DMS53 (cell line): ENCODE measurements around the gene FGF21.
A peak's percentile ranks its signal among the peaks of the same experiment; 100 is the strongest.
"Not testable (repeated sequence)": the region's sequence is repeated elsewhere in the genome, so short reads cannot be mapped to it uniquely, and the experiment has no call there.

Source experiments
- DNase-seq: peaks from one replicate; lab custom pipeline; 2025; lab: John Stamatoyannopoulos, UW

The FGF21 gene

DNA sequence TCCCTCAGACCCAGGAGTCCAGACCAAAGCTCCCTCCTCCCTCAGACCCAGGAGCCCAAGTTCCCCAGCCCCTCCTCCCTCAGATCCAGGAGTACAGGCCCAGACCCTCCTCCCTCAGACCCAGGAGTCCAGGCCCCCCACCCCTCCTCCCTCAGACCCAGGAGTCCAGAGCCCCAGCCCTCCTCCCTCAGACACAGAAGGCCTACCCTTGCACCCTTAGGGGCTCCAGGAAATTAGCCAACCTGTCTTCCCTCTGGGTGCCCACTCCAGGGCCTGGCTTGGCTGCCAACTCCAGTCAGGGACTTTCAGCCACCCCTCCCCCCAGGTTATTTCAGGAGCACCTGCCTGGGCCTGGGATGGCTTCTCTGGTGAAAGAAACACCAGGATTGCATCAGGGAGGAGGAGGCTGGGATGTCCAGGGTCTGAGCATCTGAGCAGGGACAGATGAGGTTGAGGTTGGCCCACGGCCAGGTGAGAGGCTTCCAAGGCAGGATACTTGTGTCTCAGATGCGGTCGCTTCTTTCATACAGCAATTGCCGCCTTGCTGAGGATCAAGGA lies at the start of gene FGF21:
Gene FGF21, plus strand, starts transcription at position 441 of the 558 bp plus-strand sequence. CDS start 713 bp downstream, outside the sequence.
- DNase-seq, result peak; percentile 71

DNA sequence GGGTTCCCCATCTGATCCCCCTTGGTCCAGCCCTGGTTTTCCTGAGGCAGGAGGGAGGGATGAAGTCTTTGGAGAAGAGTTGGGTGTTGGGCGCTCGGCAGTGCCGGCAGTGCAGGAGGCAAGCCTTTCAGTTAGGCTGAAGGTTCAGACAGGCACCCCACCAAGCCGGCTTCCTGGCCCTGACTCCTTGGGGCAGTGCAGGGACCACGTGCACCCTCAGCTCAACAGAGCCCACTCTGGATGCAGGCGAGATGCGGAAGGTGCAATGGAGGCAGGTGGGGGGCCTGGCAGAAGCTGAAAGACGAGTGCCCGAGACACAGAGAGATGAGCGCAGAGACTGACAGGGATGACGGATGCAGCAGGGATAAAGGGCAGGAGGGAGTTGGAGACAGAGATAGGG lies 46.9 kb upstream of the FGF21 start:
- no peak for DNase-seq

DNA sequence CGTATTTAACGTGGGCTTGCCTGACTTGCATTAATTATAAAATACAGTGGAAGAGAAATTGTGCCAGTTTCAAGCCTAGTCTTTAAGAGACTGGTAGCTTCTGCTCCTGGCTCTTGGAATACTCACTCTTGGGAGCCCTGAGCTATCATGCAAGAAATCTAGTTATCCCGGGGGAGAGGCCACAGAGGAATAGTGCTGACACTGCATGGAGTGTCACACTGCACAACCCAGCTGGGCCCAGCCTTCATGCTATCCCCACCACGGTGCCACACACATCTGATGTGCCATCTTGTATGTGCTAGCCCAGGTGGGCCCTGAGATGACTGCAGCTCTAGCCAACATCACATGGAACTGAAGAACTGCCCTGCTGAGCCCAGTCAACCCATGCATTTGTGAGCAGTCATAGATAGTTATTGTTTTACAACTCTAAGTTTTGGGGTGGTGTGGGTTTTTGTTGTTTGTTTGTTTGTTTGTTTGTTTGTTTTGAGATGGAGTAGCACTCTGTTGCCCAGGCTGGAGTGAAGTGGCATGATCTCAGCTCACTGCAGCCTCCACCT lies 44.1 kb upstream of the FGF21 start:
- DNase-seq, result no peak

DNA sequence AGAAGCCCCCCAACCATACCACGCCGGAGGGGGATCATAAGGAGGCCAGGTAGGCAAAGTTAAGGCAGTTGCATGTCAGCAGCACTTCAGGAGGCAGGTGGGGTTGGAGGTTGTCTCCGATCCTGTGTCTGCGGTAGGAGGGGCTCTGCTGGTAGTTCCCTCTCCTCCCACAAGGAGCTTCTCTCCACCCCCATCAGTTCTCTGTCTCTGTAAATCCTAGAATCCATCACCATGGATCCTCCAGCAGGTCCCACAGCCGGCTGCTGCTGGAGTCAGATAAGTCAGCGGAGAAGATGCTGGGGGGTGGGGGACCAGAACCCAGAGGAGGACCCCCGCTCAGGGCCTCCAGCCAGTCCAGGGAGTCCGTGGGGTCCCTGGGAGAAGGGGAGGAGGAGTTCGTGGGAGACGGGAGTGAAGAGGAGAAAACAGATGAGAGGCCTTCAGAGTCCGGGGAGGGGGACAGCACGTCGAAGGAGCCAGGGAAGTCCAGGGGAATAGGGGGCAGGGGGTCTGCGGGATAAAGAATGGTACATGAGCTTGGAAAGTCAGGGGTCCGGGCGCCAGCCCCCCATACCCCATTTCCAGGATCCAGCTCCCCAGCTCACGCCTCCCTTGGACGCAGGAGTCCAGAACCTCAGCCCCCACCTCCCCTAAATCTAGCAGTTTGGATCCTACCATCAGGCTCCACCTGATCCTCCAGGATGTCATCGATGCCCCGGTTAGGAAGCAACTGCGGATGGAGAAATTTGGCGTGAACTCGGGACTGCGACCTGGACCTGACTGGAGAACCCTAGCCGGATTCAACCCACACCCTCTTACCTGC lies 42.1 kb upstream of the FGF21 start:
- DNase-seq, result peak; percentile 61

DNA sequence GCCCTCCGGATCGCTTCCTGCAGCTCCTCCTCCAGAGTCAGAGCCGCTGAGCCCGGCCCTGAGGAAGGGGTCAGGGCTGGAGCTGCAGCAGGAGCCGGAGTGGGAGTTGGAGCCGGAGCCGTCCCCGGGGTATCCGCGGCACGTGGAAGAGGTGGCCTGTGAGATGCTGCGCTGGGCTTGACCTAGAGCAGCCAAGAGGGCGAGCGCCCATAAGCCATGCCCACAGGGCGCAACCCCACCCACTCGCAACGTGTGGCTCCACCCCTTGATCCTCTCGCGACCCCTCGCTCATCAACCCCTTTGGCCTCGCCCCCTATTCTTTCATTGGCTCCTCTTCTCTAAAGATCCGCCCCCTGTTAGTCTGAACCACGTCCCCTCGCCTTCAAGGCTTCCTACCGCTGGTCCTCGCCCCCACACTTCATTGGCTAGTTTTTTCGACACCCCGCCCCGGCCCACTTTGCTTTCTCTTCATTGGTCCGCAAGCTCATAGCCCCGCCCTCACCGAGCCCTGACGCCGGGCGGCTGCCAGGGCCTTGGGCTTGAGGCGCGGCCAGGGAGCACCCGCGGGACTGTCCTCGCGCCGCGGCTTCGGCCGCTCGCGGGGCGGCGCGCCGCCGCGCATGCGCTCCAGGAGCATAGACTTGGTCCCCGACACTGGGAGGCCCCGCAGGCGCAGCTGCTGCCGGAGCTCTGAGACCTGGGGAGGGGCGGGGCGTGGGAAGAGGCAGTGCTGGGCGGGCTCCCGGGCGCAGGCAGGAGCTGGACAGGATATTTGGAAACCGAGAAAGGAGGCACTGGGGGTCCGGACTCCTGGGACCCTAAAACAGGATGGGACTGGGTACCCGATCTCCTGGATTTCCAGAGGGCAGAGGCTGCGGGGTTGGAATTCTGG lies 41.2 kb upstream of the FGF21 start:
- peak; percentile 100 for DNase-seq

GRCh38 chr19:48714759-48715675 lies 40.3 kb upstream of the FGF21 start:
- DNase-seq, result no peak

DNA sequence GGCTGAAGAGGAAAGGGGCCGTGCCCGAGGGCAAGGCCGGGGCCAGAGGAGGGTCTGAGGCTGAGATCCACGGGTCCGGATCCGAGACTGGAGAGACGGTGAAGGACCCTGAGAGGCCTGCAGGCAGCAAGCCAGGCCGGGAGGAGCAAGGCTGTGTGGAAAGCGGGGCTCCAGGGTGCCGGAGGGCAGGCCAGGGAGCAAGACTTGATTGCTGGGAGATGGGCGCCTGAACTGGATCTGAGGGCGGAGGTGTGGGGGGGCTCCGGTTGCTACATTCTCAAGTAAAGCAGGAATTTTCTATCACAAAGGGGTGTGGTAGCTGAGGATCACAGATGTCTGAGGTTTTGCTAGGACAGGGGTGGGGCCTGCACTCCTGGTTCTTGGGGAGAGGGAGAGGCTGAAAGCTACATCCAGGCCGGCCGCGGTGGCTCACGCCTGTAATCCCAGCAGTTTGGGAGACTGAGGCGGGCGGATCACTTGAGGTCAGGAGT lies 39.6 kb upstream of the FGF21 start:
- DNase-seq, result no peak

- peak; percentile 31 for DNase-seq
Measured at GRCh38 chr19:48716562-48717291, 38.6 kb upstream of the FGF21 start.

- DNase-seq, result not testable (repeated sequence)
Measured at GRCh38 chr19:48718106-48718505, 37.2 kb upstream of the FGF21 start.

GRCh38 chr19:48718711-48719231 lies 36.6 kb upstream of the FGF21 start:
- DNase-seq, result no peak

DNA sequence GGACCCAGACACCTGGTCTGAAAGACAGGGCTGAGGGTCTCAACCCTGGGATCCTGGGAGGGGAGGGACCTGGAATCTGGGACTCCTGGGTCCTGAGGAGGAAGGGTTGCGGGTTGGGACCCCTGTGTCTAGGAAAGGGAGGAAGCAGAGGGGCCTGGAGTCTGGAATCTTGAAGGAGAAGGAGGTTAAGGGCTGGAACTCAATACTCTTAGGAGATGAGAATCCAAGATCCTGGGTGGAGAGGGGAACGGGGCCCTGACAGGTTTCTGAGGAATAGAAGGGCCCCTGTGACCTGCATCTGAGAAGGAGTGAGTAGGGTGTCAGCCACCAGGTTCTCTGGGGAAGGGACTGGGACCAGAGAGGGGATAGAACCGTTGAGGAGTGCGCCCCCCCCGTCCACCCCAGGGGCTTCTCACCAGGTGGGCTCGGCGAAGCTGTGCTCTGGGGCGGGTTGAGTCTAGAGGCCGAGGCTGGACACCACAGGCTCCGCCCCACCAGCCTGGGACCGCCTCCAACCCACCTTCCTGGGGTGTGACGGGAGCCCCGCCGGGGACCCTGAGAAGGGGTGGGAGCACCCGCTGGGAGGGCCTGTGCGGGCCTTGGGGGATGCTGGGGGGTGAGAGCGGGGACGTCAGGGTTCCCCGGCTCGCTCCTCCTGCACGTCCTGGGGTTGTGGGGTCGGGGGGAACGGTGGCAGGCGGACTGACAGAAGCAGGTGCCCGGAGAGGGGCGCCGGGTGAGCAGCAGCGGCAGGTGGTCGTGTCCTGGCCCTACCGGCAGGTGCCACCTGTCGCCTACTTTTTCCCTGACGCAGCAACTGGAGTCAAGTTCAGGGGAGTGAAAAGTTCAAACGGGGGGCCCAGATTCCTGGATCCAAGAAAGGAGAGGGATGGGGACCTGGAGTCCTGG lies 35.8 kb upstream of the FGF21 start, which contains the start of gene MAMSTR:
Gene MAMSTR, minus strand, starts transcription at position 463 of the 909 bp plus-strand sequence. CDS start 694 bp downstream, outside the sequence.
- DNase-seq, result no peak

- DNase-seq, result no peak
Measured at GRCh38 chr19:48720251-48720612, 35.1 kb upstream of the FGF21 start.

DNA sequence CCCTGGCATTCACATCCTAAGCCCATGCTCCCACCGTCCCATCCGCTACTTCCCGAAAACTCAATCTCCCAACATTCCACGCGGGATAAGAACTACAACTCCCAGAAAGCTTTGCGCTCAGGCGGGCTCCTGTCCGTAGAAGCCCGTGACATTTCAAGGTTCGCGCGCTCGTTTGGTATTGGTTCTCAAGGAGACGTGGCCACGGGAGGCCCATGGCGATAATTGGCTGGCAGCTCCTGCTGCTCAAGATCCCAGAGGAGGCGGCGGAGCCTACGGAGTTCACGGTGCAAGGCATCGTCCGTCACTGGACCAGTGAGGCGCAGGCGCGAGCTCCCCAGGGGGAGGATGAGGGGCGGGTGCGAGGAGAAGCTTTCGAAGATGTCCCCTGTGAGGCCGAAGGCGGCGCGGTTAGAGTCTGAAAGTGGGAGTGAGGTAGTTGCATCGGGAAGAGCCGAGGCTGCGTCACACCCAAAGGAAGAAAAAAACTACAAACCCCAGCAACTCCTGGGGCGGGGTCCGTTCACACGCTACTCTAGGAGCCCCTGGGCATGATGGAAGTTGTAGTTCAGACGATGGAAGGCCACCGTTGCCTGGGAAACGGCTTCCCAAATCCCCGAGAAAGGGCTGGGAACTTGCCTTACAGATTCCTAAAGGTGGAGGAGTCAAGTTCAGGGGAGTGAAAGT lies 34.6 kb upstream of the FGF21 start:
- DNase-seq, result peak; percentile 99

GRCh38 chr19:48722196-48722708 lies 33.1 kb upstream of the FGF21 start:
- DNase-seq, result no peak

GRCh38 chr19:48724796-48725753 lies 30.2 kb upstream of the FGF21 start:
- peak; percentile 79 for DNase-seq

GRCh38 chr19:48726556-48726955 lies 28.8 kb upstream of the FGF21 start:
- peak; percentile 58 for DNase-seq
